ENCODE results near the gene GPANK1.

GPANK1 gene

DNA sequence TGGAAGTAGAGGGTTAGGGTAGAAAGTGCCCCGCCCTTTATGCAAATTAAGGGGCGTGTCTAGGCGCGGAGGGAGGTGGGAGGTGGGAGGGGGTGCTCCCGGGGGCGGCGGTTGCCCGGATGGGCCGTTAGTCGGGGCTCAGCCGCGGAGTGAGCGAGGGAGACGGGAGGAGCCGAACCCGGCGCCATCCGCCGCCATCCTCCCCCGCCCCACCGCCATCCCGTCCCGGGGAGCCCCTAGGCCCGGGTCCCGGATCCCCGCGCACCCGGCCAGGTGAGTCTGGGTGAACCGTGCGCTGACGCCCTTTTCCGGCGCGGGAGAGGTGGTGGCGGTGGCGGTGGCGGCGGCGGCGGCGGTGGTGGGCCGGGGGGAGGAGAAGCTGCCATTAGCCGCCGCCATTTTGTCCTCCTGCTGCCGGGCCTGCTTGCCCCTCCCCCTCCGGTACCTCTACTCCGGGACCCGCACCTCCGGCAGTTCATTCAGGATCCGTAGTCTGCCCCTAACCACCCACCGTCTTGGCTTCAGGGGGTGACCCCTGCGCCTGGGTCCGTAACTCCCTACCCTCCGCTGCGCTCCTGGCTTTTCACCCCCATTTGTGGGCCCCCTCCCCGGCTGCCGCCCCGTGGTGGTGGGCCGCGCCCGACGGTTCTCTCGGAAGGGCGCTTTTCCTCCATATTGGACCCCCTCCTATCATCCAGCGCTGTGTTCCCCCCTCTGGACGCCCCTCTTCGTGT, 44.0 kb downstream of the GPANK1 start, which contains the start of gene PRRC2A:
PRRC2A (plus strand) TSS at position 130 of the 734 bp plus-strand sequence. CDS start 2,075 bp downstream, outside the sequence.
- peak within 1 kb of the TSS; percentile 95 for H3K4me3 ChIP-seq (ENCODE audit: low read depth, low read length)
- TF ChIP-seq CTCF (conservative IDR thresholded peaks at IDR 0.05; ENCODE audit: low read depth, low read length), result no peak
- peak; percentile 57 for DNase-seq (ENCODE audit: low read depth)

DNA sequence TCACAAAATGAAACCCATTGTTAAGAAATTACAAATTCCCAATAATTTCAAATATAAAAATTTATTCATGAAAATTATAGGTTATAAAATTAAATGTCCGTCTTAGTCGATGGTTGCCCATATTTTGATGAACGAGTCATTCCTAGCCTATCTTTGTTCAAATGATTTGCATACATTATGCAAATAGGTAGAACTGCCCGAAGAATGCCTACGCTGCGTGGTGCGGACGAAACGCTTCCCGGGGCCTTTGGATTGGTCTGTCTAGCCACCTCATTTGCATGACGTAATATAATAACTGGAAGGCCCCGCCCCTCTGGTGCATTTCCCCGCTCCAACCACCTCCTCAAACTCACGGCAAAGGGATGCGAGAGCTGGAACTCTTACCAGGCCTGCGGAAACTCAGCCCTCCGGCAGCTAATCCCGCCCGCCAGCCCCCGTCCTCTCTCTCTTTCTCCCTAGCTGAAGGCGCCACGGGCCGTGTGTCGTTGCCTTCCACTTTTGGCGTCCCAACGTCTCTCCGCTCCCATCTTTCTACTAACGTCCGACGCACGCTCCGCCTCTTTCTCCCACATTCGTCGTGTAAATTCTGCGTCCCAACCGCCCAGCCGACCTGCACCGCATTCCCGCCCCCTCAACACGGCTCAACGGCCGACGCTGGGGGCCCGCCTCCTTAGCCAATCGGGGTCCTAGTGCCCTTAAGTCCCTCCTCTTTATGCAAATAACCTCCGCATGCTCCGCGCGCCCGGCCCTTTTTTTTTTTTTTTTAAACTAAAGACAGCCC, 44.8 kb downstream of the GPANK1 start:
- H3K4me3 ChIP-seq (ENCODE audit: low read depth, low read length), result peak overlapping the region; percentile 95
- peak; percentile 100 for DNase-seq (ENCODE audit: low read depth)
- TF ChIP-seq CTCF (conservative IDR thresholded peaks at IDR 0.05; ENCODE audit: low read depth, low read length), result no peak

GRCh38 chr6:31617010-31617409, 47.8 kb downstream of the GPANK1 start:
- TF ChIP-seq CTCF (conservative IDR thresholded peaks at IDR 0.05; ENCODE audit: low read depth, low read length), result no peak
- H3K4me3 ChIP-seq (ENCODE audit: low read depth, low read length), result no peak overlapping the region
- peak; percentile 41 for DNase-seq (ENCODE audit: low read depth)

GRCh38 chr6:31615748-31616147, 49.0 kb downstream of the GPANK1 start:
- TF ChIP-seq CTCF (conservative IDR thresholded peaks at IDR 0.05; ENCODE audit: low read depth, low read length), result no peak
- DNase-seq (ENCODE audit: low read depth), result no peak
- H3K4me3 ChIP-seq (ENCODE audit: low read depth, low read length), result no peak overlapping the region

GRCh38 chr6:31614684-31615578, 49.9 kb downstream of the GPANK1 start, which contains the start of gene AIF1:
AIF1 (plus strand) TSS chr6:31615234; CDS start chr6:31615330, 96 bp downstream.
- no peak for TF ChIP-seq CTCF (conservative IDR thresholded peaks at IDR 0.05; ENCODE audit: low read depth, low read length)
- no peak within 1 kb of the TSS for H3K4me3 ChIP-seq (ENCODE audit: low read depth, low read length)
- DNase-seq (ENCODE audit: low read depth), result no peak

- DNase-seq (ENCODE audit: low read depth), result no peak
- no peak overlapping the region for H3K4me3 ChIP-seq (ENCODE audit: low read depth, low read length)
- no peak for TF ChIP-seq CTCF (conservative IDR thresholded peaks at IDR 0.05; ENCODE audit: low read depth, low read length)
These were observed 50.6 kb downstream of the GPANK1 start for GRCh38 chr6:31614075-31614619.

All from choroid plexus epithelial cell (primary cell).